Natural killer cell (primary cell): ENCODE data around the gene MRS2. TPM values are rescaled to one million over a fixed set of nuclear protein-coding genes. Genes with fewer than 3 reads are reported as not detected.

Experiments used
- ATAC-seq, 3 donors: fragments of 150-1000 bp in 2 of 3; fragments of 200-7000 bp in 1 of 3; cut with Tn5 transposase; 1 replicate in 1 of 3; 2 replicates in 2 of 3; pipeline ENCODE4 v1.10.0; 2021; ENCODE audit warnings: mild to moderate bottlenecking in 2 of 3, moderate library complexity in 2 of 3
- DNase-seq, 2 donors: peaks; one replicate each; pipeline versions ENCODE4 v3.0.0 to v3.0.0-alpha.2; 2013 to 2021; ENCODE audit warnings: mixed read lengths in 1 of 2
- H3K27ac ChIP-seq: one replicate; pipeline ENCODE4 v1.5.1; 2013; ENCODE audit warnings: mild to moderate bottlenecking, low read length
- H3K27me3 ChIP-seq: one replicate; pipeline ENCODE4 v1.6.1; 2013; ENCODE audit warnings: low read length; ENCODE audit not compliant: control insufficient read depth, insufficient read depth
- H3K36me3 ChIP-seq: one replicate; pipeline ENCODE4 v1.6.1; 2013; ENCODE audit warnings: low read length; ENCODE audit not compliant: control insufficient read depth, insufficient read depth
- H3K4me1 ChIP-seq: one replicate; pipeline ENCODE4 v1.6.1; 2013; ENCODE audit warnings: low read length; ENCODE audit not compliant: control insufficient read depth, insufficient read depth
- H3K4me3 ChIP-seq: one replicate; pipeline ENCODE4 v1.5.1; 2013; ENCODE audit warnings: low read length
- H3K9me3 ChIP-seq: one replicate; pipeline ENCODE4 v1.6.1; 2013; ENCODE audit warnings: low read length; ENCODE audit not compliant: control insufficient read depth, insufficient read depth
- H3K27ac Mint-ChIP-seq, 2 donors: one replicate each; pipeline ENCODE4 v1.8.0; 2022; ENCODE audit warnings: mild to moderate bottlenecking in 2 of 2, mixed read lengths in 2 of 2, moderate library complexity in 1 of 2
- H3K27me3 Mint-ChIP-seq, 2 donors: one replicate each; pipeline ENCODE4 v1.8.0; 2022; ENCODE audit warnings: low read depth in 2 of 2, mixed read lengths in 2 of 2
- H3K36me3 Mint-ChIP-seq: one replicate; pipeline ENCODE4 v1.8.0; 2022; ENCODE audit warnings: mixed read lengths
- H3K4me1 Mint-ChIP-seq, 2 donors: one replicate each; pipeline ENCODE4 v1.8.0; 2022; ENCODE audit warnings: mixed read lengths in 2 of 2
- H3K4me3 Mint-ChIP-seq: one replicate; pipeline ENCODE4 v1.8.0; 2022; ENCODE audit warnings: mild to moderate bottlenecking, moderate library complexity, mixed read lengths
- H3K9me3 Mint-ChIP-seq, 2 donors: one replicate each; pipeline ENCODE4 v1.8.0; 2022; ENCODE audit warnings: mixed read lengths in 2 of 2
- CTCF ChIP-seq: fragments of 200-600 bp; IDR thresholded peaks from one replicate; pipeline ENCODE4 v1.8.0; 2022; ENCODE audit warnings: antibody characterized with exemption
- WGBS: methylation state at CpG from one replicate; pipeline ENCODE4 v1.1.7; 2013; ENCODE audit warnings: missing lambda C conversion rate; ENCODE audit not compliant: insufficient coverage; 5-methylcytosine and 5-hydroxymethylcytosine counted together
- intact Hi-C: fragments of 100-400 bp; cut with micrococcal nuclease; formaldehyde crosslinking; loops from one replicate; pipeline ENCODE4 v1.14.2; 2022
- total RNA-seq, 4 donors: library from RNA; stranded (reverse); fragments of 120-200 nt in 1 of 4; gene quantifications; one replicate each; pipeline versions ENCODE4 v1.2.3 to v1.2.4, GENCODE V29; 2013 to 2022

Gene MRS2
- total RNA-seq, 3 donors from 2014 or later (not counting 1 experiment from before 2014, with no cell fraction given): 9.0 to 12.8 (median 10.8) TPM

- H3K4me1 Mint-ChIP-seq: no peaks in the 10 kb centered on the region
- Histone ChIP-seq H3K27me3 (no peaks in the 10 kb centered on the region), H3K4me1 (no peaks in the 10 kb centered on the region), H3K36me3 (no peaks in the 10 kb centered on the region), H3K27ac (no peak overlapping the region), H3K9me3 (no peaks in the 10 kb centered on the region), H3K4me3 (no peak overlapping the region)
- intact Hi-C loops: no loop called here
- no peak for DNase-seq
- WGBS: 97% methylated on average over 4 of the region's 4 CpGs
- H3K36me3 Mint-ChIP-seq: no peaks in the 10 kb centered on the region
- no peaks in the 10 kb centered on the region for H3K9me3 Mint-ChIP-seq
- ATAC-seq: no peak
- TF ChIP-seq CTCF: no peak
- H3K27me3 Mint-ChIP-seq: no peaks in the 10 kb centered on the region
- H3K27ac Mint-ChIP-seq: no peak overlapping the region
- no peak overlapping the region for H3K4me3 Mint-ChIP-seq
Observed at GRCh38 chr6:24444588-24444987, 41.9 kb downstream of the MRS2 start.

GRCh38 chr6:24445704-24446103 lies 43.0 kb downstream of the MRS2 start:
- Histone ChIP-seq H3K4me3 (no peak overlapping the region), H3K27me3 (no peaks in the 10 kb centered on the region), H3K9me3 (no peaks in the 10 kb centered on the region), H3K4me1 (no peaks in the 10 kb centered on the region), H3K36me3 (no peaks in the 10 kb centered on the region), H3K27ac (no peak overlapping the region)
- Mint-ChIP-seq H3K4me1 (no peaks in the 10 kb centered on the region), H3K27me3 (no peaks in the 10 kb centered on the region), H3K36me3 (no peaks in the 10 kb centered on the region), H3K4me3 (no peak overlapping the region), H3K27ac (no peak overlapping the region), H3K9me3 (no peaks in the 10 kb centered on the region)
- intact Hi-C loops: no loop called here
- WGBS: 98% methylated on average over 3 of the region's 4 CpGs
- ATAC-seq: no peak
- no peak for DNase-seq
- no peak for TF ChIP-seq CTCF

GRCh38 chr6:24446670-24447069 lies 43.9 kb downstream of the MRS2 start:
- WGBS: 86% methylated on average over 4 of the region's 7 CpGs
- Histone ChIP-seq H3K27ac (no peak overlapping the region), H3K4me3 (no peak overlapping the region), H3K9me3 (no peaks in the 10 kb centered on the region), H3K36me3 (no peaks in the 10 kb centered on the region), H3K4me1 (no peaks in the 10 kb centered on the region), H3K27me3 (no peaks in the 10 kb centered on the region)
- TF ChIP-seq CTCF: no peak
- Mint-ChIP-seq H3K27ac (no peak overlapping the region), H3K36me3 (no peaks in the 10 kb centered on the region), H3K4me1 (no peaks in the 10 kb centered on the region), H3K9me3 (no peaks in the 10 kb centered on the region), H3K4me3 (no peak overlapping the region), H3K27me3 (no peaks in the 10 kb centered on the region)
- no peak for ATAC-seq
- DNase-seq: no peak
- intact Hi-C loops: no loop called here

- Mint-ChIP-seq H3K27me3 (no peaks in the 10 kb centered on the region), H3K9me3 (no peaks in the 10 kb centered on the region), H3K4me1 (no peaks in the 10 kb centered on the region), H3K36me3 (no peaks in the 10 kb centered on the region), H3K27ac (no peak overlapping the region), H3K4me3 (no peak overlapping the region)
- no peak for ATAC-seq
- DNase-seq: no peak
- H3K4me1 ChIP-seq: no peaks in the 10 kb centered on the region
- H3K27ac ChIP-seq: no peak overlapping the region
- 69% methylated on average over 4 of the region's 4 CpGs for WGBS
- intact Hi-C loops: no loop called here
- no peak for TF ChIP-seq CTCF
- H3K9me3 ChIP-seq: no peaks in the 10 kb centered on the region
- no peak overlapping the region for H3K4me3 ChIP-seq
- no peaks in the 10 kb centered on the region for H3K27me3 ChIP-seq
- H3K36me3 ChIP-seq: no peaks in the 10 kb centered on the region
Observed at GRCh38 chr6:24448396-24448795, 45.7 kb downstream of the MRS2 start.
